Coronary artery (tissue), 2 donors: ENCODE data around the gene INSM1.

Experiments used
- DNase-seq: peaks from one replicate; pipeline ENCODE4 v3.0.0-alpha.2; 2017; ENCODE audit warnings: low spot score
- H3K27ac ChIP-seq, 2 donors: fragments of 200-600 bp; sonication (generic); one replicate each; pipeline ENCODE4 v1.5.1; 2016 to 2019
- H3K4me3 ChIP-seq: fragments of 200-600 bp; sonication (generic); 2 replicates; pipeline ENCODE4 v1.5.1; 2016; ENCODE audit warnings: mild to moderate bottlenecking, moderate library complexity
- CTCF ChIP-seq: fragments of 200-600 bp; sonication (generic); IDR thresholded peaks from one replicate; pipeline ENCODE4 v1.5.1; 2019; ENCODE audit warnings: antibody characterized with exemption

Gene INSM1

GRCh38 chr20:20360464-20360863 is 7.4 kb upstream of the INSM1 start:
- DNase-seq = no peak
- TF ChIP-seq CTCF = peak; percentile 21
- Histone ChIP-seq H3K27ac (no peak overlapping the region), H3K4me3 (no peak overlapping the region)

GRCh38 chr20:20362774-20363433 is 5.0 kb upstream of the INSM1 start:
- TF ChIP-seq CTCF = no peak
- no peak overlapping the region for H3K4me3 ChIP-seq
- H3K27ac ChIP-seq = no peak overlapping the region
- no peak for DNase-seq

GRCh38 chr20:20363434-20363798 is 4.5 kb upstream of the INSM1 start:
- H3K4me3 ChIP-seq = peak overlapping the region; percentile 44
- no peak for DNase-seq

GRCh38 chr20:20363799-20364592 is 3.9 kb upstream of the INSM1 start:
- no peak for TF ChIP-seq CTCF
- Histone ChIP-seq H3K4me3 (peak overlapping the region; percentile 44), H3K27ac (no peak overlapping the region)
- DNase-seq = no peak

More at GRCh38 chr20:20363434-20363798, 4.5 kb upstream of the INSM1 start:
- H3K27ac ChIP-seq = no peak overlapping the region
- no peak for TF ChIP-seq CTCF

GRCh38 chr20:20364593-20365479 is 3.1 kb upstream of the INSM1 start:
- no peak overlapping the region for H3K27ac ChIP-seq
- peak overlapping the region; percentile 44 for H3K4me3 ChIP-seq
- no peak for TF ChIP-seq CTCF
- DNase-seq = no peak

- Histone ChIP-seq H3K27ac (no peak overlapping the region), H3K4me3 (no peak overlapping the region)
- TF ChIP-seq CTCF = no peak
- DNase-seq = no peak
Observed at GRCh38 chr20:20365480-20366161, 2.3 kb upstream of the INSM1 start.
